IMR-90 (cell line): ENCODE measurements around the gene TRAPPC3L. TPM values are rescaled to one million over a fixed set of nuclear protein-coding genes. Genes with fewer than 3 reads are reported as not detected.
A peak's percentile ranks its signal among the peaks of the same experiment; 100 is the strongest.

Experiments used
- ATAC-seq: fragments of 200-7000 bp; cut with Tn5 transposase; 2 replicates; pipeline ENCODE4 v1.9.1; 2020; ENCODE audit warnings: low read depth, mild to moderate bottlenecking, moderate library complexity
- BruUV-seq: library from RNA; stranded (reverse); fragments of 400-500 nt; replicated peaks from 2 replicates; lab custom pipeline; 2021; lab: Mats Ljungman, UMichigan
- CTCF ChIA-PET: fragments of 300-600 bp; formaldehyde crosslinking; extraction: SDS; loops from one replicate; lab custom pipeline; 2021; ENCODE audit warnings: antibody characterized with exemption; lab: Yijun Ruan, JAX
- POLR2A ChIA-PET: fragments of 300-600 bp; sonication (Branson Sonifier 250); formaldehyde crosslinking; loops from one replicate; lab custom pipeline; 2022; ENCODE audit warnings: antibody characterized with exemption; ENCODE audit not compliant: unreplicated experiment; lab: Charles Lee
- DNase-seq: peaks from one replicate; pipeline ENCODE4 v3.0.0; 2013
- H2AFZ ChIP-seq: replicated peaks from 2 replicates; pipeline ENCODE3; 2013; ENCODE audit warnings: low read length, mild to moderate bottlenecking; ENCODE audit not compliant: poor library complexity
- H2AK5ac ChIP-seq: 2 replicates; pipeline ENCODE4 v1.6.1; 2013; ENCODE audit warnings: low read depth, low read length, inconsistent platforms
- H2AK9ac ChIP-seq: replicated peaks from 2 replicates; pipeline ENCODE3; 2013; ENCODE audit warnings: mild to moderate bottlenecking, low read depth, low read length, moderate library complexity; ENCODE audit not compliant: poor library complexity
- H2BK120ac ChIP-seq: 2 replicates; pipeline ENCODE4 v1.6.1; 2013; ENCODE audit warnings: low read depth, low read length, inconsistent platforms
- H2BK15ac ChIP-seq: 3 replicates; pipeline ENCODE4 v1.6.1; 2013; ENCODE audit warnings: low read depth, low read length, inconsistent platforms
- H2BK20ac ChIP-seq: 2 replicates; pipeline ENCODE4 v1.6.1; 2013; ENCODE audit warnings: low read depth, mild to moderate bottlenecking, inconsistent platforms, low read length, moderate library complexity
- H2BK5ac ChIP-seq: 2 replicates; pipeline ENCODE4 v1.6.1; 2013; ENCODE audit warnings: mild to moderate bottlenecking, low read depth, low read length, inconsistent platforms; ENCODE audit not compliant: poor library complexity, severe bottlenecking
- H3K14ac ChIP-seq: replicated peaks from 2 replicates; pipeline ENCODE4 v1.6.1; 2013; ENCODE audit warnings: low read depth, low read length, inconsistent platforms
- H3K18ac ChIP-seq: 2 replicates; pipeline ENCODE4 v1.6.1; 2013; ENCODE audit warnings: low read depth, low read length, control low read depth
- H3K23ac ChIP-seq: 2 replicates; pipeline ENCODE4 v1.6.1; 2013; ENCODE audit warnings: low read depth, low read length, inconsistent platforms
- H3K27ac ChIP-seq: 2 replicates; pipeline ENCODE4 v1.5.1; 2013; ENCODE audit warnings: mild to moderate bottlenecking, control low read depth, low read length; ENCODE audit not compliant: insufficient read depth
- H3K27me3 ChIP-seq: 2 replicates; pipeline ENCODE4 v1.6.1; 2013; ENCODE audit warnings: low read length; ENCODE audit not compliant: control insufficient read depth, insufficient read depth
- H3K36me3 ChIP-seq: 2 replicates; pipeline ENCODE4 v1.6.1; 2013; ENCODE audit warnings: low read length, mixed read lengths; ENCODE audit not compliant: control insufficient read depth, insufficient read depth
- H3K4ac ChIP-seq: 2 replicates; pipeline ENCODE4 v1.6.1; 2013; ENCODE audit warnings: low read depth, low read length, inconsistent platforms
- H3K4me1 ChIP-seq: 2 replicates; pipeline ENCODE4 v1.6.1; 2013; ENCODE audit warnings: low read length, mixed read lengths; ENCODE audit not compliant: control insufficient read depth, insufficient read depth
- H3K4me2 ChIP-seq: 2 replicates; pipeline ENCODE4 v1.6.1; 2013; ENCODE audit warnings: low read depth, mild to moderate bottlenecking, control low read depth, low read length, moderate library complexity
- H3K4me3 ChIP-seq: 2 replicates; pipeline ENCODE4 v1.5.1; 2013; ENCODE audit warnings: low read depth, mild to moderate bottlenecking, control low read depth, low read length, moderate library complexity; ENCODE audit not compliant: insufficient read depth
- H3K56ac ChIP-seq: 2 replicates; pipeline ENCODE4 v1.6.1; 2013; ENCODE audit warnings: low read length, inconsistent platforms; ENCODE audit not compliant: insufficient read depth; ENCODE audit errors: extremely low read depth
- H3K79me1 ChIP-seq, 2 experiments: 2 replicates each; pipeline ENCODE4 v1.6.1; 2013; ENCODE audit warnings: low read length in 2 of 2, inconsistent platforms in 1 of 2, low read depth in 1 of 2
- H3K9ac ChIP-seq: 2 replicates; pipeline ENCODE4 v1.6.1; 2013; ENCODE audit warnings: low read depth, low read length, control low read depth
- H3K9me1 ChIP-seq: 2 replicates; pipeline ENCODE4 v1.6.1; 2013; ENCODE audit warnings: low read length, inconsistent platforms; ENCODE audit not compliant: insufficient read depth
- H3K9me3 ChIP-seq: 2 replicates; pipeline ENCODE4 v1.6.1; 2013; ENCODE audit warnings: low read length; ENCODE audit not compliant: control insufficient read depth, insufficient read depth
- H4K20me1 ChIP-seq: 2 replicates; pipeline ENCODE4 v1.6.1; 2013; ENCODE audit warnings: low read length, inconsistent platforms; ENCODE audit not compliant: insufficient read depth
- H4K5ac ChIP-seq: 2 replicates; pipeline ENCODE4 v1.6.1; 2013; ENCODE audit warnings: mild to moderate bottlenecking, low read depth, low read length, control low read depth
- H4K8ac ChIP-seq, 2 experiments: 2 replicates each; pipeline ENCODE4 v1.6.1; 2013; ENCODE audit warnings: low read depth in 2 of 2, low read length in 2 of 2, control low read depth in 1 of 2, inconsistent platforms in 1 of 2
- H4K91ac ChIP-seq: 2 replicates; pipeline ENCODE4 v1.6.1; 2013; ENCODE audit warnings: low read depth, low read length, inconsistent platforms; ENCODE audit not compliant: insufficient read depth
- CEBPB ChIP-seq: IDR thresholded peaks from 2 replicates; pipeline ENCODE4 v1.6.1; 2012; ENCODE audit warnings: low read depth, low read length, improper control_type of control experiment
- MXI1 ChIP-seq: IDR thresholded peaks from 2 replicates; pipeline ENCODE4 v1.6.1; 2012; ENCODE audit warnings: low read depth, mild to moderate bottlenecking, low read length, moderate library complexity, borderline replicate concordance
- NFE2L2 ChIP-seq: fragments of 150-350 bp; IDR thresholded peaks from 2 replicates; pipeline ENCODE4 v1.6.1; 2016; ENCODE audit warnings: low read depth, mild to moderate bottlenecking, low read length
- RAD21 ChIP-seq: IDR thresholded peaks from 2 replicates; pipeline ENCODE4 v1.6.1; 2012; ENCODE audit warnings: low read length, improper control_type of control experiment
- WGBS, 2 experiments: methylation state at CpG; one replicate each; pipeline versions ENCODE4 v1.1.5 to v1.1.7; 2013; ENCODE audit warnings: missing lambda C conversion rate in 2 of 2; ENCODE audit not compliant: insufficient read length in 1 of 2; ENCODE audit errors: extremely low coverage in 2 of 2; 5-methylcytosine and 5-hydroxymethylcytosine counted together
- dilution Hi-C: fragments of 300-500 bp; cut with HindIII; formaldehyde crosslinking; loops from one replicate; pipeline ENCODE4 v1.14.3; 2018; ENCODE audit warnings: low sequenced_read_pairs; ENCODE audit not compliant: unreplicated experiment
- in situ Hi-C: fragments of 300-500 bp; cut with MboI; formaldehyde crosslinking; loops from 3 replicates; pipeline ENCODE4 v1.14.3; 2019; ENCODE audit warnings: low sequenced_read_pairs, inconsistent platforms, mixed read lengths
- intact Hi-C: fragments of 100-400 bp; cut with micrococcal nuclease; formaldehyde crosslinking; loops from 2 replicates; pipeline ENCODE4 v1.10.0; 2022
- polyA plus RNA-seq, 3 experiments: library from polyadenylated mRNA; depleted of rRNA; stranded (reverse); fragments of >200 nt; gene quantifications; 2 replicates each; pipeline ENCODE4 v1.2.3, GENCODE V29; 2012; ENCODE audit warnings: low replicate concordance in 1 of 3
- total RNA-seq: library from RNA; depleted of rRNA; stranded (reverse); fragments of >200 nt; gene quantifications from 2 replicates; pipeline ENCODE4 v1.2.3, GENCODE V29; 2012
- TF ChIP-seq, protein P1 (sequence below): fragments of 150-350 bp; IDR thresholded peaks from 2 replicates; pipeline ENCODE4 v1.6.1; 2016; ENCODE audit warnings: low read depth, mild to moderate bottlenecking, low read length, moderate library complexity, borderline replicate concordance

Gene TRAPPC3L
- total and polyA plus RNA-seq, 2 of the 4 experiments (the other 2 are of a cell fraction) = 0.03 TPM; not detected in 1

DNA sequence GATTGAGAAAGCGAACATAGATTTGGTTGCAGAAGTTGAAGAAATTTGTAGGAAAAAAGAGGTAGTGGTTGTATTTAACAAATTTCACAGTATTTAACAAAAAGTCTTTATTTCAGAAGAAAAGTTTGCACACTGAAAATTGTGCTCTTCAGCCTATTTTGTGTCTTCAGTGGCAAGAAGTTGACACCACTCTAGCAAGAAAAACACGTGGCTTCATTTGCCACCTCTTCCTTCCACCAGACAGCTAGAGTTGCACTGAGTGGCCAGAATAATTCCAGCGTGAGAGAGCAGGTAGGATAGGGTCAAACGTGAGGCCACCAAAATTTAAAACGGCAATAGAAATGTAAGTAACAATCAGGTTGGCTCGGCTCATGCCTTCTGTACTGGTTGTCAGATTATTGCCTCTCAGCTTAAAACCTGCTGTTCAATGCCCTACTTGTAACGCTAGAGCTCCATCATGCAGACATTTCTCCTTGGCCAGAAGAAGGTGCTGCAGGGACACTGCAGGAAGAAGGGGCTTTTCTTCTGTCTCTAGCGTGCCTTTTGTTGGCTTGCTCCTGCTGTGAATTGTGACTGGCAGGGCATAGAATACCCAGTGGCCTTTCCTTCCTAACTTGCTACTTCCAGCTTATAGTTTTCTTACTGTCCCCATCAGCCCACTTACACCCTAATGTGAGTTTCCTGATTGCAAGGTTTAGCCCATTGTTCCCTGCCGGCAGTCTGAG is 12.1 kb downstream of the TRAPPC3L start:
- BruUV-seq = no TSS peak
- Histone ChIP-seq H2AK5ac (no peak overlapping the region; the same call in 1 of the 2 replicates), H3K23ac (no peak overlapping the region), H4K91ac (no peak overlapping the region), H3K18ac (no peak overlapping the region), H2BK5ac (no peak overlapping the region), H4K8ac (no peak overlapping the region), H3K9me3 (no peaks in the 10 kb centered on the region), H3K4me2 (no peak overlapping the region), H3K9me1 (peaks cover 15% of the 10 kb centered on the region), H3K4me3 (no peak overlapping the region), H3K56ac (no peak overlapping the region), H3K36me3 (no peaks in the 10 kb centered on the region), H2BK120ac (no peak overlapping the region), H4K5ac (no peak overlapping the region), H3K4ac (no peak overlapping the region), H2BK20ac (no peak overlapping the region), H3K27me3 (no peaks in the 10 kb centered on the region), H2BK15ac (no peak overlapping the region; the same call in 2 of the 3 replicates), H3K4me1 (peaks cover 13% of the 10 kb centered on the region), H2AK9ac (no peak overlapping the region), H3K9ac (no peak overlapping the region), H2AFZ (peak overlapping the region; percentile 69), H4K20me1 (no peaks in the 10 kb centered on the region), H3K14ac (no peak overlapping the region), H3K27ac (no peak overlapping the region), H3K79me1 (0 out of 4 replicates have a peak, but pooled peaks cover 0 to 3% of the 10 kb centered on the region in 2 experiments)
- DNase-seq = no peak
- ATAC-seq = no peak
- WGBS, 2 experiments = 60 to 100% methylated on average over 1 to 2 of the region's 9 CpGs
- in situ Hi-C loops (loop anchor here (10.0 kb wide), 2 partner anchors 239 to 269 kb away; no protein-coding TSS in a partner anchor), intact Hi-C loops (loop anchor here (2.0 kb wide), 2 partner anchors 89 to 163 kb away; partner anchors contain the start of gene DSE), dilution Hi-C loops (no loop called here)
- TF ChIP-seq MXI1 = no peak
- TF ChIP-seq NFE2L2 = no peak
- TF ChIP-seq RAD21 = no peak
- no peak for TF ChIP-seq CEBPB
- TF ChIP-seq, protein P1, sequence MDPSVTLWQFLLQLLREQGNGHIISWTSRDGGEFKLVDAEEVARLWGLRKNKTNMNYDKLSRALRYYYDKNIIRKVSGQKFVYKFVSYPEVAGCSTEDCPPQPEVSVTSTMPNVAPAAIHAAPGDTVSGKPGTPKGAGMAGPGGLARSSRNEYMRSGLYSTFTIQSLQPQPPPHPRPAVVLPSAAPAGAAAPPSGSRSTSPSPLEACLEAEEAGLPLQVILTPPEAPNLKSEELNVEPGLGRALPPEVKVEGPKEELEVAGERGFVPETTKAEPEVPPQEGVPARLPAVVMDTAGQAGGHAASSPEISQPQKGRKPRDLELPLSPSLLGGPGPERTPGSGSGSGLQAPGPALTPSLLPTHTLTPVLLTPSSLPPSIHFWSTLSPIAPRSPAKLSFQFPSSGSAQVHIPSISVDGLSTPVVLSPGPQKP = no peak
- ChIA-PET CTCF (interaction anchor here (1.0 to 3.0 kb wide), 4 partner anchors 27 to 265 kb away, joined by 5 to 12 read pairs (median 9); no protein-coding TSS in a partner anchor), POLR2A (interaction anchor here (1.0 kb wide), 1 partner anchor 8 kb away, joined by 3 read pairs; no protein-coding TSS in a partner anchor)
